HL-60 (cell line): ENCODE measurements around the gene PPP1R9A.

Experiments
- DNase-seq, 2 experiments: peaks; one replicate each; pipeline ENCODE4 v3.0.0-alpha.2; 2010 to 2020; ENCODE audit warnings: low read depth in 1 of 2, low spot score in 1 of 2
- H3K27ac ChIP-seq: fragments of 250-450 bp; sonication (Bioruptor Pico); replicated peaks from 2 replicates; pipeline ENCODE4 v1.5.1; 2020; ENCODE audit warnings: mild to moderate bottlenecking, moderate library complexity
- H3K27me3 ChIP-seq: fragments of 250-450 bp; sonication (Bioruptor Pico); 2 replicates; pipeline ENCODE4 v1.5.1; 2021; ENCODE audit warnings: mild to moderate bottlenecking, moderate library complexity; ENCODE audit not compliant: insufficient read depth, poor library complexity, severe bottlenecking
- H3K4me3 ChIP-seq: replicated peaks from 2 replicates; pipeline ENCODE4 v1.5.1; 2011; ENCODE audit warnings: mild to moderate bottlenecking, control low read depth, low read length; ENCODE audit not compliant: insufficient read depth
- CTCF ChIP-seq: IDR thresholded peaks from one replicate; pipeline ENCODE4 v1.5.1; 2011; ENCODE audit warnings: low read length, control low read depth, inconsistent platforms; ENCODE audit not compliant: insufficient read depth
- GABPA ChIP-seq: IDR thresholded peaks from 2 replicates; pipeline ENCODE4 v1.6.1; 2012; ENCODE audit warnings: low read depth
- POLR2AphosphoS5 ChIP-seq: IDR thresholded peaks from 2 replicates; pipeline ENCODE4 v1.6.1; 2012; ENCODE audit warnings: low read depth
- SPI1 ChIP-seq: IDR thresholded peaks from 2 replicates; pipeline ENCODE4 v1.6.1; 2012; ENCODE audit warnings: low read depth, mild to moderate bottlenecking, borderline replicate concordance
- long read RNA-seq: library from polyadenylated mRNA; unstranded; transcript quantifications from one replicate; pipeline ENCODE4 v2.0.0, GENCODE V29; 2020
- TF ChIP-seq, protein P1 (sequence below): IDR thresholded peaks from 2 replicates; pipeline ENCODE4 v1.6.1; 2012; ENCODE audit warnings: low read depth; ENCODE audit not compliant: insufficient replicate concordance

Gene PPP1R9A
- long read RNA-seq, partial matches to known transcripts: 0 of 1 reads
- long read RNA-seq, other reads (novel, unspliced or antisense): 1 of 1 reads

DNA sequence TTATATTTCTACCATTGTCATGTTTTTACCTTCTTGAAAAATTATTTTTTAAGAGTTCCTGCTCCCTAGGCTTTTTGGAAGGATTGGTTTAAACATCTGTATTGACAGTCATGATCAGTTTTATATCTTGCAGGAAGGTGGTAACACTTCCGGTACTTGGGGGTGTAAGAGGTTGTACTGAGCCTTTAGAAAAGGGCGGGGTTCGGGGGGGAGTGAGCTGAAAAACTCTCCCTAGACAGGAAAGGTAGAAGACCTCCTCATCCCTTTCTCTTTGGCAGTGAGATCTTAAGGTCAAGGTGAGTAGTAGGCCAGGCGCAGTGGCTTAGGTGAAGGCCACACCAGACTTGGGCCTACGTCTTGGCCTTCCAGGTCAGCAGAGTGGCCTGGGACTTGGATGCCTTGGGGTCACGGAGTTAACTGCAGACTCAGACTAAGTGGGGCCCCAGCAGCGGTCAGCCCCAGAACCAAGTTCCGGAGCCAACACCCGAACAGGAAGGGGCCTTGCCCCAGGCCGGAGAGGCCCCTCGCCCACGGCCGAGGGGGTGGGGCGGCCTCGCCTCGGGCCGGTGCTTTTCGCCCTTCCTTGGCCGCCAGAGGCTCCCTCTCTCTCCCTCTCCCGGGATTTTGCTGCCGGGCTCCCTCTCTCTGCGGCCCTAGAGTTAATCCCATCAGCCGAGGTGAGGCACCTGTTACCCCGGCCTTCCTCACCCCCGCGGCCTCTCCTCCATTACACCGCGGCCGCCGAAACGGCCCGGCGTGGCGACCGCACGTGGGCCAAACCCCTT lies at the start of gene PPP1R9A:
Gene PPP1R9A, plus strand, starts transcription at position 569 of the 785 bp plus-strand sequence. CDS start 2,520 bp downstream, outside the sequence.
- no peak within 1 kb of the TSS for H3K27ac ChIP-seq

GRCh38 chr7:94871132-94871531 lies 36.3 kb upstream of the PPP1R9A start:
- Histone ChIP-seq H3K27me3 (no peaks in the 10 kb centered on the region), H3K4me3 (no peak overlapping the region), H3K27ac (no peak overlapping the region)
- TF ChIP-seq POLR2AphosphoS5: no peak
- TF ChIP-seq, protein P1, sequence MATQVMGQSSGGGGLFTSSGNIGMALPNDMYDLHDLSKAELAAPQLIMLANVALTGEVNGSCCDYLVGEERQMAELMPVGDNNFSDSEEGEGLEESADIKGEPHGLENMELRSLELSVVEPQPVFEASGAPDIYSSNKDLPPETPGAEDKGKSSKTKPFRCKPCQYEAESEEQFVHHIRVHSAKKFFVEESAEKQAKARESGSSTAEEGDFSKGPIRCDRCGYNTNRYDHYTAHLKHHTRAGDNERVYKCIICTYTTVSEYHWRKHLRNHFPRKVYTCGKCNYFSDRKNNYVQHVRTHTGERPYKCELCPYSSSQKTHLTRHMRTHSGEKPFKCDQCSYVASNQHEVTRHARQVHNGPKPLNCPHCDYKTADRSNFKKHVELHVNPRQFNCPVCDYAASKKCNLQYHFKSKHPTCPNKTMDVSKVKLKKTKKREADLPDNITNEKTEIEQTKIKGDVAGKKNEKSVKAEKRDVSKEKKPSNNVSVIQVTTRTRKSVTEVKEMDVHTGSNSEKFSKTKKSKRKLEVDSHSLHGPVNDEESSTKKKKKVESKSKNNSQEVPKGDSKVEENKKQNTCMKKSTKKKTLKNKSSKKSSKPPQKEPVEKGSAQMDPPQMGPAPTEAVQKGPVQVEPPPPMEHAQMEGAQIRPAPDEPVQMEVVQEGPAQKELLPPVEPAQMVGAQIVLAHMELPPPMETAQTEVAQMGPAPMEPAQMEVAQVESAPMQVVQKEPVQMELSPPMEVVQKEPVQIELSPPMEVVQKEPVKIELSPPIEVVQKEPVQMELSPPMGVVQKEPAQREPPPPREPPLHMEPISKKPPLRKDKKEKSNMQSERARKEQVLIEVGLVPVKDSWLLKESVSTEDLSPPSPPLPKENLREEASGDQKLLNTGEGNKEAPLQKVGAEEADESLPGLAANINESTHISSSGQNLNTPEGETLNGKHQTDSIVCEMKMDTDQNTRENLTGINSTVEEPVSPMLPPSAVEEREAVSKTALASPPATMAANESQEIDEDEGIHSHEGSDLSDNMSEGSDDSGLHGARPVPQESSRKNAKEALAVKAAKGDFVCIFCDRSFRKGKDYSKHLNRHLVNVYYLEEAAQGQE: no peak
- no peak for TF ChIP-seq GABPA
- no peak for DNase-seq

More for the DNA sequence above, at the start of gene PPP1R9A:
- H3K4me3 ChIP-seq: no peak within 1 kb of the TSS
- peaks cover 11% of the 10 kb centered on the region for H3K27me3 ChIP-seq
- TF ChIP-seq, protein P1: no peak
- TF ChIP-seq CTCF (no peak), POLR2AphosphoS5 (no peak), GABPA (no peak), SPI1 (no peak)
- DNase-seq: no peak

GRCh38 chr7:94873239-94873638 lies 34.2 kb upstream of the PPP1R9A start:
- no peaks in the 10 kb centered on the region for H3K27me3 ChIP-seq
- no peak overlapping the region for H3K4me3 ChIP-seq
- TF ChIP-seq GABPA: no peak
- no peak for TF ChIP-seq SPI1
- TF ChIP-seq POLR2AphosphoS5: no peak
- TF ChIP-seq, protein P1: no peak
- TF ChIP-seq CTCF: no peak
- no peak for DNase-seq
- no peak overlapping the region for H3K27ac ChIP-seq
